Measurements from ENCODE around the gene BUD31. TPM values are rescaled to one million over a fixed set of nuclear protein-coding genes. Genes with fewer than 3 reads are reported as not detected.

The BUD31 gene
- total RNA-seq, 4 donors from 2014 or later = 44.7 to 82.0 (median 58.4) TPM

DNA sequence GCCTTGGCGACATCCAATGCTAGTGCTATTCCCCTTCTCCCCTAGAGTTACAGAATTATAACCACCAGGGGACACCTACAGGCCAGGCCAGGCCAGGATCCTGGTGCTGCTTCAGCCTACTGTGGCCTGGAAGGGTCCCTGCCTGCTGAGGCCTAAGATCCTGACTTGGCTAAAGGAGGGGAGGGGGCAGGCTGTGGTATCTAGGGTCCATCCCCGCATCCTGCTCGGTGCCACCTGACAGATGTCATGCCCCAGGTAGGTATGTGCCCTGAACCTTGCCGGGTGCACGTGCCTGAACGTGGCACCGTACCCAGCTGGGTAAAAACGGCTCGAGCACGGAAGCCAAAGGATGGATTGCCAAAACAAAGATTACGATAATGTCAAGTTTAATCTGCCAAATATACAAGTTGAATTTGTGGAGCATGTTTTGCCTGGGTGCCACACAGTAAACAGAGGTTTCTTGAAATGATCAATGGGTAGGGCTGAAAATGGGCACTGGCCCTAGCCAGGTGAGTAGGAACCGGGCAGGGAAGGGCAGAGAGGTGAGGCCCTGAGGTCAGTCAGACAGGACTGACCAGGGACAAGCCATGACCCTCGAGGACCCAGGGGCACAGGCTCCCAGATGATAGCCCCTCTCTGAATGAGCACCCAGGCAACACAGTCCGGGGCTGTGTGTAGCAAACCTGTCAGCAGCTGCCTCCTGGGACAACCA is 13.0 kb upstream of the BUD31 start:
- no peaks in the 10 kb centered on the region for H3K9me3 ChIP-seq
- H3K4me3 ChIP-seq = no peak overlapping the region
- no peaks in the 10 kb centered on the region for H3K27me3 ChIP-seq
- no peak overlapping the region for H3K27ac ChIP-seq
- TF ChIP-seq, protein P1, sequence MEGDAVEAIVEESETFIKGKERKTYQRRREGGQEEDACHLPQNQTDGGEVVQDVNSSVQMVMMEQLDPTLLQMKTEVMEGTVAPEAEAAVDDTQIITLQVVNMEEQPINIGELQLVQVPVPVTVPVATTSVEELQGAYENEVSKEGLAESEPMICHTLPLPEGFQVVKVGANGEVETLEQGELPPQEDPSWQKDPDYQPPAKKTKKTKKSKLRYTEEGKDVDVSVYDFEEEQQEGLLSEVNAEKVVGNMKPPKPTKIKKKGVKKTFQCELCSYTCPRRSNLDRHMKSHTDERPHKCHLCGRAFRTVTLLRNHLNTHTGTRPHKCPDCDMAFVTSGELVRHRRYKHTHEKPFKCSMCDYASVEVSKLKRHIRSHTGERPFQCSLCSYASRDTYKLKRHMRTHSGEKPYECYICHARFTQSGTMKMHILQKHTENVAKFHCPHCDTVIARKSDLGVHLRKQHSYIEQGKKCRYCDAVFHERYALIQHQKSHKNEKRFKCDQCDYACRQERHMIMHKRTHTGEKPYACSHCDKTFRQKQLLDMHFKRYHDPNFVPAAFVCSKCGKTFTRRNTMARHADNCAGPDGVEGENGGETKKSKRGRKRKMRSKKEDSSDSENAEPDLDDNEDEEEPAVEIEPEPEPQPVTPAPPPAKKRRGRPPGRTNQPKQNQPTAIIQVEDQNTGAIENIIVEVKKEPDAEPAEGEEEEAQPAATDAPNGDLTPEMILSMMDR (IDR thresholded peaks at IDR 0.05) = no peak
- TF ChIP-seq POLR2A (IDR thresholded peaks at IDR 0.05) = no peak
- no peak for DNase-seq
- peaks cover 0 to 27% (median 15%) of the 10 kb centered on the region in 4 donors for H3K4me1 ChIP-seq
- H3K36me3 ChIP-seq = peaks cover 0 to 81% (median 0%) of the 10 kb centered on the region in 3 donors

DNA sequence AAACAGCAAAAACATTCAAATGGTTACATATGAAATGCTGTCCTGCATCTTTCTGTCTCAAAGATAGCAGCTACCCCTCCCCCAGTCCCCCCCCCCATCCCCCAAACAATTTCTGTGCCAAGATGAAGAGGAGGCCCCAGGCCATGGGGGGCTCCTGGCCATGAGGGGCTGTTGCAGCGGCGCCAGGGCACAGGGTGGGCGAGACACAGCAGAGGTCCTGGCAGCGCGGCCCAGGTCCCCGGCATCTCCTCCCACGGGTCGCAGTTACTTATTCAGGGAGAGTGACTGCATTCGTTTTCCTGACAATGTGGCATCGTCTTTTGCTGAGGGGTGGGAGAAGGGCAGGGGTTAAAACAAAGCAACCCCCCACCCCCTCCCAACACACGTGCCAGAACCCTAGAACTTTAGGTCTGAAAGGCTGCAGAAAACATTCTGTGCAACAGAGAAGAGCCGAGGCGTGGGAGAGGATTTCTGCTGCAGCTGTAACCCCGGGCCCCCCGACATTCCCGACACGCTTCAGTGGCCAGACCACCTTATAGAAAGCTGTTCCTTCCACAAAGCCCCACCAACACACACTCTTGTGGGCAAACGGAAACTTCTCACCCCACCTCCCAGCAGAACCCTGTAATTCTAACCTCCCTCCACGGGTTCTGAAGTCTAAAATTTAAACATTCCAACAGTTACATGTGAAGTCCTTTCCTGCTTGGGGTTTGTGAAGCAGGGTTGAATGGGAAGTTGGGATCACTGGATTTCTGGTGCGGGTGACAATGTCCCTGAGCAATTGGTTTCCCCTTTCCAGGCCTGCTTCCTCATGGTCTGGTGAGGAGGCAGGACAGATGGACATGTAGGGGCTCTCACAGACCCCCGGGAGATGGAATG is 12.1 kb upstream of the BUD31 start:
- Histone ChIP-seq H3K27me3 (no peaks in the 10 kb centered on the region), H3K36me3 (peaks cover 0 to 81% (median 0%) of the 10 kb centered on the region in 3 donors), H3K9me3 (no peaks in the 10 kb centered on the region), H3K27ac (no peak overlapping the region), H3K4me1 (peaks cover 0 to 22% (median 15%) of the 10 kb centered on the region in 4 donors), H3K4me3 (no peak overlapping the region)
- no peak for TF ChIP-seq POLR2A (IDR thresholded peaks at IDR 0.05)
- TF ChIP-seq, protein P1 (IDR thresholded peaks at IDR 0.05) = no peak
- DNase-seq = no peak

GRCh38 chr7:99397297-99397983 is 11.3 kb upstream of the BUD31 start:
- no peaks in the 10 kb centered on the region for H3K9me3 ChIP-seq
- H3K36me3 ChIP-seq = peaks cover 0 to 88% (median 0%) of the 10 kb centered on the region in 3 donors
- H3K27ac ChIP-seq = no peak overlapping the region
- no peak for DNase-seq
- no peak for TF ChIP-seq POLR2A (IDR thresholded peaks at IDR 0.05)
- TF ChIP-seq, protein P1 (IDR thresholded peaks at IDR 0.05) = no peak
- H3K4me1 ChIP-seq = peaks cover 0 to 14% (median 8%) of the 10 kb centered on the region in 4 donors
- no peak overlapping the region for H3K4me3 ChIP-seq
- H3K27me3 ChIP-seq = no peaks in the 10 kb centered on the region

GRCh38 chr7:99398891-99399445 is 9.8 kb upstream of the BUD31 start:
- H3K36me3 ChIP-seq = peaks cover 0 to 95% (median 0%) of the 10 kb centered on the region in 3 donors
- no peaks in the 10 kb centered on the region for H3K9me3 ChIP-seq
- DNase-seq = no peak
- H3K4me1 ChIP-seq = peaks cover 0 to under 1% (median 0%) of the 10 kb centered on the region in 4 donors
- no peak overlapping the region for H3K4me3 ChIP-seq
- H3K27me3 ChIP-seq = no peaks in the 10 kb centered on the region
- H3K27ac ChIP-seq = no peak overlapping the region
- TF ChIP-seq POLR2A (IDR thresholded peaks at IDR 0.05) = no peak
- TF ChIP-seq, protein P1 (IDR thresholded peaks at IDR 0.05) = no peak

DNA sequence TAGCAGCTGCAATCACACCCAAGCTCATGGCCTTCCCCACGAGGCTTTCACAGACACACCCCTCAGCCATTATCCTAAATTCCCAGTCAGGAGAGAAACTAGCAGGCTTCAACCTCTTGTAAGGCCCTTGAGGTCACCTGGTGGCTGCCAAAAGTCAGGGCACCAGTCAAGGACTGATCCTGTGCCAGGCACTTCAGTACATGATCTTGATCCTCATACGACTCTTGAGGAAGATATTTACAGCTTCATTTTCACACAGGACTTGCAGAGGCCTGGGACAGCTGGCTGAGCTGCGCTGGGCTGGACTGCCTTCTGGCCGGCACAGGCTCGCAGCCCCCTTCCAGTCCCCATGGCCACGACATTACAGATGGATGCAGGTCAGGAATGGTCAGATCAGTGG is 9.2 kb upstream of the BUD31 start:
- TF ChIP-seq POLR2A (IDR thresholded peaks at IDR 0.05) = no peak
- TF ChIP-seq, protein P1 (IDR thresholded peaks at IDR 0.05) = no peak
- no peaks in the 10 kb centered on the region for H3K9me3 ChIP-seq
- no peak overlapping the region for H3K27ac ChIP-seq
- peaks cover 0 to 4% (median 0%) of the 10 kb centered on the region in 4 donors for H3K4me1 ChIP-seq
- H3K36me3 ChIP-seq = peaks cover 0 to 94% (median 0%) of the 10 kb centered on the region in 3 donors
- DNase-seq = no peak
- H3K27me3 ChIP-seq = no peaks in the 10 kb centered on the region
- H3K4me3 ChIP-seq = no peak overlapping the region

Data from Peyer's patch (tissue), 4 donors.